ENCODE measurements around the gene MCC. TPM values are rescaled to one million over a fixed set of nuclear protein-coding genes. Genes with fewer than 3 reads are reported as not detected.

The MCC gene
- total and polyA plus RNA-seq, 2 experiments from 2014 or later, result 8.3 to 31.5 TPM

DNA sequence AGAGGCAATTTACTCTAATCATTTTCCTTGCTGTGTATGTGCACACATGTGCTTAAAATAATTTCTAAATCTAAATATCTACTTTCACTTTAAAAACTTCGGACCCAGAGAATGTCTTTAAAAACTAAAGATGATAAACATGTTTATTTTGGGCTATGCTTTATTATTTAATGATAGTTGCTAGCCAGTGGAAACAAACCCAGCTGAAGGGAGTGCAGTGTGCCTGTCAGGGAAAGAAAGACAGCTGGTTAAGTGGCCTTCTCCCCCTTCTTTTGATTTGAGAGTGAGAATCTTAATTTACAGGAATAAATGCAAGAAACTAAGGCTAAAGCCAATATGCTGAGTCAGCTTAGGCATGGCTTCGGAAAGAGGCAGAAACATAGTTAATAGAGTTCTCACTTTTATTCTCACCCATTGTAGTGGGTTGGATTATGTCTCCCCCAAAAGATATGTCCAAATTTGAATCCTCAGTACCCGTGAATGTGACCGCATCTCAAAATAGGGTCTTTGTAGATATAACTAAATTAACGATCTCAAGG, 400.2 kb downstream of the MCC start:
- no peak for TF ChIP-seq EZH2phosphoT487 (IDR thresholded peaks at IDR 0.05; ENCODE audit: low read depth, severe bottlenecking, unreplicated experiment)
- TF ChIP-seq, protein P1, sequence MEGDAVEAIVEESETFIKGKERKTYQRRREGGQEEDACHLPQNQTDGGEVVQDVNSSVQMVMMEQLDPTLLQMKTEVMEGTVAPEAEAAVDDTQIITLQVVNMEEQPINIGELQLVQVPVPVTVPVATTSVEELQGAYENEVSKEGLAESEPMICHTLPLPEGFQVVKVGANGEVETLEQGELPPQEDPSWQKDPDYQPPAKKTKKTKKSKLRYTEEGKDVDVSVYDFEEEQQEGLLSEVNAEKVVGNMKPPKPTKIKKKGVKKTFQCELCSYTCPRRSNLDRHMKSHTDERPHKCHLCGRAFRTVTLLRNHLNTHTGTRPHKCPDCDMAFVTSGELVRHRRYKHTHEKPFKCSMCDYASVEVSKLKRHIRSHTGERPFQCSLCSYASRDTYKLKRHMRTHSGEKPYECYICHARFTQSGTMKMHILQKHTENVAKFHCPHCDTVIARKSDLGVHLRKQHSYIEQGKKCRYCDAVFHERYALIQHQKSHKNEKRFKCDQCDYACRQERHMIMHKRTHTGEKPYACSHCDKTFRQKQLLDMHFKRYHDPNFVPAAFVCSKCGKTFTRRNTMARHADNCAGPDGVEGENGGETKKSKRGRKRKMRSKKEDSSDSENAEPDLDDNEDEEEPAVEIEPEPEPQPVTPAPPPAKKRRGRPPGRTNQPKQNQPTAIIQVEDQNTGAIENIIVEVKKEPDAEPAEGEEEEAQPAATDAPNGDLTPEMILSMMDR (IDR thresholded peaks at IDR 0.05; ENCODE audit: poor library complexity), result no peak
- no peak for TF ChIP-seq EZH2 (IDR thresholded peaks at IDR 0.05; ENCODE audit: borderline replicate concordance)
- H3K4me1 ChIP-seq (ENCODE audit: insufficient read depth), result peaks cover 5% of the 10 kb centered on the region
- no peaks in the 10 kb centered on the region for H4K20me1 ChIP-seq (ENCODE audit: insufficient read depth, poor library complexity, severe bottlenecking)
- H3K4me2 ChIP-seq, result no peak overlapping the region
- H3K4me3 ChIP-seq, result no peak overlapping the region
- H3K9me2 ChIP-seq (replicated peaks; ENCODE audit: insufficient read depth), result no peaks in the 10 kb centered on the region
- peaks cover 4% of the 10 kb centered on the region for H3K79me2 ChIP-seq
- no peak overlapping the region for H2AFZ ChIP-seq
- no peak for DNase-seq (ENCODE audit: low spot score)
- H3K27me3 ChIP-seq, result no peaks in the 10 kb centered on the region
- H3K27ac ChIP-seq, result no peak overlapping the region
- 84% methylated on average over 5 of the region's 5 CpGs for WGBS (ENCODE audit: low lambda C conversion rate, missing lambda C conversion rate)
- H3K36me3 ChIP-seq (replicated peaks; ENCODE audit: insufficient read depth, low read depth), result no peaks in the 10 kb centered on the region
- no peaks in the 10 kb centered on the region for H3K9me3 ChIP-seq (ENCODE audit: low read depth)

DNA sequence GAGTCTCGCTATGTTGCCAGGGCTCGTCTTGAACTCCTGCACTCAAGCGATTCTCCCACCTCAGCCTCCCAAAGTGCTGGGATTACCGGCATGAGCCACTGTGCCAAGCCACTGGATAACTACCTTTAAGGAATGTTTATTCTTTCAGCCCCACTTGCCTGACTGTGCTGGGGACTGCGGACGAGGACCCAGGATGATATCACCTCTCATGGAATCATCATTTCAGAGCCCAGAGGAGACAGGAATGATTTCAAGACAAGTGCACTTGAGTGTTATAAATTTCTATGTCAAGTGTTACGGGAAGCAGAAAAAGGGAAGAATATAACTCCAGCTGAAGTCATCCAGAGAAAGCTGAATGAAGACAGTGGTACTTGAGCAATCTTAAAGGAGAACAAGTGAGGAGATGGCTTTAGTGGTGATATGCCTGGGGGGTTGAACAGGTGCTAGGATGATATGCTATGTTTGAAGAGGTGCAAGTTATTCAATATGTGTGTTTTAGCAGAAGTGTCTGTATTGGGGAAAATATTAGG, 402.3 kb downstream of the MCC start:
- H3K36me3 ChIP-seq (replicated peaks; ENCODE audit: insufficient read depth, low read depth), result no peaks in the 10 kb centered on the region
- no peak overlapping the region for H3K4me3 ChIP-seq
- no peaks in the 10 kb centered on the region for H3K27me3 ChIP-seq
- H3K9me2 ChIP-seq (replicated peaks; ENCODE audit: insufficient read depth), result no peaks in the 10 kb centered on the region
- DNase-seq (ENCODE audit: low spot score), result no peak
- peaks cover 4% of the 10 kb centered on the region for H3K79me2 ChIP-seq
- H3K9me3 ChIP-seq (ENCODE audit: low read depth), result no peaks in the 10 kb centered on the region
- WGBS (ENCODE audit: low lambda C conversion rate, missing lambda C conversion rate), result 89% methylated on average over 7 of the region's 7 CpGs
- H2AFZ ChIP-seq, result no peak overlapping the region
- peaks cover 5% of the 10 kb centered on the region for H3K4me1 ChIP-seq (ENCODE audit: insufficient read depth)
- H3K27ac ChIP-seq, result no peak overlapping the region
- no peaks in the 10 kb centered on the region for H4K20me1 ChIP-seq (ENCODE audit: insufficient read depth, poor library complexity, severe bottlenecking)
- H3K4me2 ChIP-seq, result no peak overlapping the region
- TF ChIP-seq EZH2 (IDR thresholded peaks at IDR 0.05; ENCODE audit: borderline replicate concordance) (no peak), EZH2phosphoT487 (IDR thresholded peaks at IDR 0.05; ENCODE audit: low read depth, severe bottlenecking, unreplicated experiment) (no peak)
- TF ChIP-seq, protein P1 (IDR thresholded peaks at IDR 0.05; ENCODE audit: poor library complexity), result no peak

DNA sequence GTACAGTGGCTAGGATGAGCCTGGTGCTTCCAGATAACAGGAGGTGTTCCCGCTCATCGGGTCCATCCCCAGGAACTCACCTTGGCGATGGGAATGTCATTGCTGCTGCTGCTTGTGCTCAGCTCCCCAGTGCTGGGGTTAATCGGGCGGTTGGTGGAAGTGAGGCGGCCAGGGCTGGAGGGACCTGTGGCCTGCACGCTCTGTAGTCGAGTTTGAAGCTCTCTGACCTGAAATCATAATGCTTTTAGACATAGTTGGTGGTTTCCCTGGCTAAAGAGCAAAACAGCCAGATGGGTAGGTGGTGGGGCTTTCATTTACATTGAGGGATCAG, 403.2 kb downstream of the MCC start:
- H3K27ac ChIP-seq, result no peak overlapping the region
- H2AFZ ChIP-seq, result no peak overlapping the region
- WGBS (ENCODE audit: low lambda C conversion rate, missing lambda C conversion rate), result 78% methylated on average over 8 of the region's 8 CpGs
- H3K4me3 ChIP-seq, result no peak overlapping the region
- H3K9me3 ChIP-seq (ENCODE audit: low read depth), result no peaks in the 10 kb centered on the region
- peaks cover 5% of the 10 kb centered on the region for H3K4me1 ChIP-seq (ENCODE audit: insufficient read depth)
- H3K9me2 ChIP-seq (replicated peaks; ENCODE audit: insufficient read depth), result no peaks in the 10 kb centered on the region
- no peaks in the 10 kb centered on the region for H4K20me1 ChIP-seq (ENCODE audit: insufficient read depth, poor library complexity, severe bottlenecking)
- H3K79me2 ChIP-seq, result peaks cover 4% of the 10 kb centered on the region
- no peaks in the 10 kb centered on the region for H3K27me3 ChIP-seq
- TF ChIP-seq EZH2phosphoT487 (IDR thresholded peaks at IDR 0.05; ENCODE audit: low read depth, severe bottlenecking, unreplicated experiment), result no peak
- TF ChIP-seq EZH2 (IDR thresholded peaks at IDR 0.05; ENCODE audit: borderline replicate concordance), result no peak
- TF ChIP-seq, protein P1 (IDR thresholded peaks at IDR 0.05; ENCODE audit: poor library complexity), result no peak
- no peak overlapping the region for H3K4me2 ChIP-seq
- no peak for DNase-seq (ENCODE audit: low spot score)
- no peaks in the 10 kb centered on the region for H3K36me3 ChIP-seq (replicated peaks; ENCODE audit: insufficient read depth, low read depth)

Measured in hepatocyte (in vitro differentiated cells).